HepG2 (cell line): Measurements from ENCODE around the gene MARS1. TPM values are rescaled to one million over a fixed set of nuclear protein-coding genes. Genes with fewer than 3 reads are reported as not detected.

Source experiments
- ATAC-seq: fragments of 200-7000 bp; cut with Tn5 transposase; 3 replicates; pipeline ENCODE4 v1.9.1; 2020; ENCODE audit warnings: mild to moderate bottlenecking, moderate library complexity
- BruUV-seq: library from RNA; stranded (reverse); fragments of 400-500 nt; replicated peaks from 2 replicates; lab custom pipeline; 2021; lab: Mats Ljungman, UMichigan
- CTCF ChIA-PET: fragments of 300-600 bp; formaldehyde crosslinking; extraction: SDS; loops from one replicate; lab custom pipeline; 2021; ENCODE audit warnings: low total read pairs, inconsistent platforms, low intra/inter-chr PET ratio; lab: Yijun Ruan, JAX
- POLR2A ChIA-PET: fragments of 350-600 bp; sonication (Branson Sonifier 250); formaldehyde crosslinking; loops from one replicate; lab custom pipeline; 2020; ENCODE audit warnings: antibody characterized with exemption, inconsistent platforms; lab: Yijun Ruan, JAX
- DNase-seq: peaks from one replicate; pipeline ENCODE4 v3.0.0-alpha.2; 2015; ENCODE audit warnings: low spot score
- FAIRE-seq: peaks from 3 replicates; lab custom pipeline; 2011; peaks lifted over from hg19 to GRCh38; lab: Jason Lieb, UNC
- H2AFZ ChIP-seq: one replicate; pipeline ENCODE4 v1.6.1; 2011; ENCODE audit warnings: low read length, inconsistent platforms
- H3K27ac ChIP-seq: fragments of 300-600 bp; 3 replicates; pipeline ENCODE4 v1.8.0; 2011; ENCODE audit warnings: mixed run types, mild to moderate bottlenecking, mixed read lengths, low read length, inconsistent platforms; ENCODE audit not compliant: insufficient read depth; ENCODE audit errors: extremely low read length
- H3K27me3 ChIP-seq, 2 experiments: fragments of 200-600 bp in 1 of 2; 2 replicates in 1 of 2; 3 replicates in 1 of 2; pipeline versions ENCODE4 v1.6.0 to v1.8.0; 2011; ENCODE audit warnings: low read length in 2 of 2, mild to moderate bottlenecking in 2 of 2, moderate library complexity in 2 of 2, inconsistent platforms in 1 of 2; ENCODE audit not compliant: insufficient read depth in 2 of 2, control insufficient read depth in 1 of 2
- H3K36me3 ChIP-seq, 2 experiments: fragments of 200-600 bp in 1 of 2; replicated peaks in 1 of 2; 2 replicates in 1 of 2; 3 replicates in 1 of 2; pipeline versions ENCODE4 v1.5.1 to v1.8.0; 2011; ENCODE audit warnings: low read length in 2 of 2, inconsistent platforms in 1 of 2; ENCODE audit not compliant: insufficient read depth in 2 of 2, control insufficient read depth in 1 of 2
- H3K4me1 ChIP-seq: 2 replicates; pipeline ENCODE4 v1.5.1; 2012; ENCODE audit warnings: low read length, inconsistent platforms; ENCODE audit not compliant: insufficient read depth
- H3K4me2 ChIP-seq: 2 replicates; pipeline ENCODE4 v1.6.0; 2011; ENCODE audit warnings: low read depth, low read length, inconsistent platforms
- H3K4me3 ChIP-seq, 3 experiments: fragments of 200-600 bp in 1 of 3; sonication (generic), shearing (Covaris generic) in 1 of 3; replicated peaks in 1 of 3; 2 replicates each; pipeline ENCODE4 v1.5.1; 2011 to 2016; ENCODE audit warnings: low read length in 3 of 3, inconsistent platforms in 2 of 3, low read depth in 2 of 3, mild to moderate bottlenecking in 2 of 3, control low read depth in 1 of 3, mixed read lengths in 1 of 3; ENCODE audit not compliant: insufficient read depth in 1 of 3
- H3K79me2 ChIP-seq: one replicate; pipeline ENCODE4 v1.6.1; 2011; ENCODE audit warnings: low read length, inconsistent platforms; ENCODE audit not compliant: insufficient read depth
- H3K9ac ChIP-seq: 2 replicates; pipeline ENCODE4 v1.6.0; 2011; ENCODE audit warnings: mild to moderate bottlenecking, low read depth, low read length, inconsistent platforms; ENCODE audit not compliant: insufficient read depth
- H3K9me3 ChIP-seq: 2 replicates; pipeline ENCODE4 v1.5.1; 2012; ENCODE audit warnings: mild to moderate bottlenecking, low read length
- H4K20me1 ChIP-seq: 2 replicates; pipeline ENCODE4 v1.6.0; 2011; ENCODE audit warnings: inconsistent platforms, mild to moderate bottlenecking, low read length, moderate library complexity; ENCODE audit not compliant: insufficient read depth
- MTA1 ChIP-seq: sonication (generic); formaldehyde crosslinking; IDR thresholded peaks from 2 replicates; pipeline ENCODE4 v1.4.0; 2020; ENCODE audit warnings: missing genetic modification reagents, mild to moderate bottlenecking, borderline replicate concordance
- ZNF367 ChIP-seq: sonication (generic); formaldehyde crosslinking; IDR thresholded peaks from 2 replicates; pipeline ENCODE4 v1.4.0; 2020; ENCODE audit warnings: missing genetic modification reagents, borderline replicate concordance
- WGBS: methylation state at CpG from one replicate; pipeline ENCODE4 v1.1.6; 2017; ENCODE audit warnings: low lambda C conversion rate; 5-methylcytosine and 5-hydroxymethylcytosine counted together
- in situ Hi-C: cut with HindIII; loops from 2 replicates; pipeline ENCODE4 v1.10.0; 2017; ENCODE audit warnings: low pct_unique_long_range_greater_than_20kb; ENCODE audit not compliant: extremely low pct_ligation_motif_present
- intact Hi-C: fragments of 100-400 bp; cut with micrococcal nuclease; formaldehyde crosslinking; loops from one replicate; pipeline ENCODE4 v1.10.0; 2022; ENCODE audit not compliant: unreplicated experiment
- polyA plus RNA-seq, 8 experiments: library from polyadenylated mRNA; depleted of rRNA in 3 of 8; stranded (reverse) in 7 of 8; unstranded in 1 of 8; fragments of >200 nt; fragmentation: Illumina TruSeq in 4 of 8; extraction: Trizol in 4 of 8; gene quantifications; 2 replicates each; pipeline versions ENCODE4 v1.2.1 to v1.2.3, GENCODE V29; 2011 to 2016; ENCODE audit warnings: low read depth in 4 of 8, missing spikeins in 1 of 8, mixed read lengths in 1 of 8; ENCODE audit not compliant: insufficient read depth in 1 of 8
- total RNA-seq, 5 experiments: library from RNA; depleted of rRNA; stranded (reverse); fragments of >200 nt; fragmentation: Illumina TruSeq; extraction: Trizol; gene quantifications; 2 replicates each; pipeline ENCODE4 v1.2.3, GENCODE V29; 2016; ENCODE audit warnings: low read depth in 1 of 5
- TF ChIP-seq, protein P1 (sequence below): sonication (generic); formaldehyde crosslinking; IDR thresholded peaks from 2 replicates; pipeline ENCODE4 v1.9.0; 2021; ENCODE audit warnings: missing genetic modification reagents, mild to moderate bottlenecking, borderline replicate concordance

Gene MARS1
- total and polyA plus RNA-seq, 2 of the 13 experiments (the other 11 are each of a cell fraction or from before 2014, with no cell fraction given), result 115 to 181 TPM

DNA sequence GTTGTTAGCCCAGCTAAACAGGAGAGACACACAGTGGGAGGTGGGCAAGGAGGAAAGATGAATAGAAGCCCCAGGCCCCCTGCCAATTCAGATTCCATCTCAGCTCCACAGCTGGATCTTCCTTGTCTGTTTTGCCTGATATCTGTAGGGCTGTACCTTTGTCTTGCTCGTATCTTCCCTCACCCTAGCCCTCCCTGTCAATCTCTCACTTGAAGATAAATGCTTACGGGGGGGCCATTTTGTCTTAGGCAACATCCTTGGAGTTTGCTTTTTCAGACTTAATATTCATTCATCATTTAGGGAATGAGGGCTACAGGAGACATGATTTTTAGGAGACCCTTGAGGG, 64.4 kb downstream of the MARS1 start (continued):
- TF ChIP-seq MTA1 (CRISPR knock-in tag), result no peak

DNA sequence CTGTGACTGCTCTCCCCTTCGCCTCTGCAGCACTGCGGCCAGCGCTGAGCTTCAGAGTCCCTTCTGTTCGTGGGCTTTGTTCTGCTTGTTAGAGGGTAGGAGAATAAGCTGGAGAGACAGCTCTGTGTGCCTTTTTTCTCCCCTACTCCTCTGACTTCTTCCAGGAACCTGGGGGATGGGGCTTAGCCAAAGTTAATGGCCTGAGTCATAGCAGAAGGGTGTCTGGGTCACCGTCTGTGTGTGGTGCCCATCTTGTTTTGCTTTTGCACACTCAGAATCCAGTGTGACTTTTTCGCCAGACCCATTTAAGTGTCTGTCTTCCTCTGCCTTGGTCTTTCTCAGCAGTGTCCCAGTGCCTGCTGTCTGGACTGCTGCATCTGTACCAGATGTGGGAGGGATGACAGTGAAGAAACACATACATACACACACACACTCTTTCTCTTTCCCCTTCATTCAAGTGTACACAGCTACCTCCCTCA, 65.0 kb downstream of the MARS1 start:
- H3K27me3 ChIP-seq, result peaks cover 1 to 24% of the 10 kb centered on the region in 2 experiments; a peak in 3 of 5 replicates
- H3K9me3 ChIP-seq, result no peaks in the 10 kb centered on the region
- no peaks in the 10 kb centered on the region for H4K20me1 ChIP-seq
- no peaks in the 10 kb centered on the region for H3K79me2 ChIP-seq
- intact Hi-C loops, result no loop called here
- ChIA-PET CTCF (no interaction called here), POLR2A (interaction anchor here (1.4 kb wide), 1 partner anchor 23 kb away, joined by 6 read pairs; no protein-coding TSS in a partner anchor)
- peaks cover 37% of the 10 kb centered on the region for H3K4me1 ChIP-seq
- no peak overlapping the region for H2AFZ ChIP-seq
- no TSS peak for BruUV-seq
- in situ Hi-C loops, result no loop called here
- no peak overlapping the region for H3K9ac ChIP-seq
- no peaks in the 10 kb centered on the region for H3K36me3 ChIP-seq
- H3K4me2 ChIP-seq, result no peak overlapping the region; the same call in 1 of the 2 replicates
- 57% methylated on average over 6 of the region's 6 CpGs for WGBS
- no peak overlapping the region for H3K27ac ChIP-seq
- no peak for ATAC-seq
- H3K4me3 ChIP-seq, result no peak overlapping the region
- no peak for TF ChIP-seq ZNF367
- TF ChIP-seq, protein P1, sequence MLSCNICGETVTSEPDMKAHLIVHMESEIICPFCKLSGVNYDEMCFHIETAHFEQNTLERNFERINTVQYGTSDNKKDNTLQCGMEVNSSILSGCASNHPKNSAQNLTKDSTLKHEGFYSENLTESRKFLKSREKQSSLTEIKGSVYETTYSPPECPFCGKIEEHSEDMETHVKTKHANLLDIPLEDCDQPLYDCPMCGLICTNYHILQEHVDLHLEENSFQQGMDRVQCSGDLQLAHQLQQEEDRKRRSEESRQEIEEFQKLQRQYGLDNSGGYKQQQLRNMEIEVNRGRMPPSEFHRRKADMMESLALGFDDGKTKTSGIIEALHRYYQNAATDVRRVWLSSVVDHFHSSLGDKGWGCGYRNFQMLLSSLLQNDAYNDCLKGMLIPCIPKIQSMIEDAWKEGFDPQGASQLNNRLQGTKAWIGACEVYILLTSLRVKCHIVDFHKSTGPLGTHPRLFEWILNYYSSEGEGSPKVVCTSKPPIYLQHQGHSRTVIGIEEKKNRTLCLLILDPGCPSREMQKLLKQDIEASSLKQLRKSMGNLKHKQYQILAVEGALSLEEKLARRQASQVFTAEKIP (CRISPR knock-in tag), result no peak
- no peak for DNase-seq
- FAIRE-seq, result no peak
